PC-3 (cell line): ENCODE results near the gene RELL1. TPM values are rescaled to one million over a fixed set of nuclear protein-coding genes. Genes with fewer than 3 reads are reported as not detected.
A peak's percentile ranks its signal among the peaks of the same experiment; 100 is the strongest.

Source experiments
- ATAC-seq: fragments of 200-7000 bp; cut with Tn5 transposase; 2 replicates; pipeline ENCODE4 v1.9.1; 2020; ENCODE audit warnings: mild to moderate bottlenecking, moderate library complexity
- BruUV-seq: library from RNA; stranded (reverse); fragments of 400-500 nt; replicated peaks from 2 replicates; lab custom pipeline; 2021; lab: Mats Ljungman, UMichigan
- CTCF ChIA-PET: fragments of 300-600 bp; sonication (Branson Sonifier 250); formaldehyde crosslinking; loops from one replicate; lab custom pipeline; 2022; ENCODE audit warnings: antibody characterized with exemption; lab: Charles Lee
- POLR2A ChIA-PET: fragments of 300-600 bp; sonication (Branson Sonifier 250); formaldehyde crosslinking; loops from one replicate; lab custom pipeline; 2022; ENCODE audit warnings: antibody characterized with exemption; ENCODE audit not compliant: unreplicated experiment; lab: Charles Lee
- DNase-seq: peaks from one replicate; pipeline ENCODE4 v3.0.0-alpha.2; 2015
- H2AFZ ChIP-seq: fragments of 300-600 bp; sonication (generic); 2 replicates; pipeline ENCODE4 v1.6.0; 2016; ENCODE audit warnings: antibody characterized with exemption, low read length
- H3F3A ChIP-seq: fragments of 300-600 bp; sonication (generic); one replicate; pipeline ENCODE4 v1.6.0; 2017; ENCODE audit warnings: antibody characterized with exemption, low read length, control low read depth, mild to moderate bottlenecking; ENCODE audit not compliant: unreplicated experiment
- H3K27ac ChIP-seq: fragments of 300-600 bp; sonication (generic); 2 replicates; pipeline ENCODE4 v1.5.1; 2016; ENCODE audit warnings: mild to moderate bottlenecking, low read length
- H3K27me3 ChIP-seq: fragments of 300-600 bp; sonication (generic); 2 replicates; pipeline ENCODE4 v1.6.1; 2016; ENCODE audit warnings: low read length, mixed read lengths
- H3K36me3 ChIP-seq: fragments of 300-600 bp; sonication (generic); 2 replicates; pipeline ENCODE4 v1.6.1; 2016; ENCODE audit warnings: low read depth, mixed run types, low read length, mixed read lengths
- H3K4me1 ChIP-seq: fragments of 300-600 bp; sonication (generic); 2 replicates; pipeline ENCODE4 v1.5.1; 2016; ENCODE audit warnings: low read length; ENCODE audit not compliant: insufficient read depth
- H3K4me2 ChIP-seq: fragments of 300-600 bp; sonication (generic); 2 replicates; pipeline ENCODE4 v1.6.0; 2016; ENCODE audit warnings: low read length
- H3K4me3 ChIP-seq: fragments of 300-600 bp; sonication (generic); 2 replicates; pipeline ENCODE4 v1.5.1; 2016; ENCODE audit warnings: mild to moderate bottlenecking, low read length, mixed read lengths
- H3K79me2 ChIP-seq: fragments of 300-600 bp; sonication (generic); 2 replicates; pipeline ENCODE4 v1.6.1; 2017; ENCODE audit warnings: low read length, mixed read lengths
- H3K9ac ChIP-seq: fragments of 300-600 bp; sonication (generic); 2 replicates; pipeline ENCODE4 v1.6.0; 2016; ENCODE audit warnings: mild to moderate bottlenecking, low read length
- H3K9me2 ChIP-seq: fragments of 300-600 bp; sonication (generic); replicated peaks from 2 replicates; pipeline ENCODE4 v1.6.1; 2016; ENCODE audit warnings: mixed run types, low read length, mixed read lengths
- H3K9me3 ChIP-seq: fragments of 300-600 bp; sonication (generic); 2 replicates; pipeline ENCODE4 v1.6.1; 2016; ENCODE audit warnings: low read length, mixed read lengths
- H4K20me1 ChIP-seq: fragments of 300-600 bp; sonication (generic); 2 replicates; pipeline ENCODE4 v1.6.1; 2016; ENCODE audit warnings: low read length, mixed read lengths
- CTCF ChIP-seq: fragments of 300-600 bp; sonication (generic); conservative IDR thresholded peaks from 2 replicates; pipeline ENCODE4 v1.5.1; 2017; ENCODE audit warnings: antibody characterized with exemption, low read depth, mild to moderate bottlenecking, low read length
- EZH2 ChIP-seq: fragments of 300-600 bp; sonication (generic); IDR thresholded peaks from one replicate; pipeline ENCODE4 v1.6.1; 2017; ENCODE audit warnings: antibody characterized with exemption, mild to moderate bottlenecking, low read length; ENCODE audit not compliant: unreplicated experiment
- EZH2phosphoT487 ChIP-seq: fragments of 300-600 bp; sonication (generic); IDR thresholded peaks from 2 replicates; pipeline ENCODE4 v1.6.1; 2018; ENCODE audit warnings: mild to moderate bottlenecking, antibody characterized with exemption, low read length, borderline replicate concordance
- intact Hi-C: fragments of 100-400 bp; cut with micrococcal nuclease; formaldehyde crosslinking; loops from 2 replicates; pipeline ENCODE4 v1.9.0; 2023
- total RNA-seq: library from RNA; depleted of rRNA; stranded (reverse); fragments of >200 nt; gene quantifications from 2 replicates; pipeline ENCODE4 v1.2.3, GENCODE V29; 2014

The RELL1 gene
- total RNA-seq, 1 experiment from 2014 or later, result 14.6 TPM

- peaks cover 9% of the 10 kb centered on the region; the same call in 1 of the 2 replicates for H3K4me1 ChIP-seq
- POLR2A ChIA-PET, result no interaction called here
- ATAC-seq (no peak), DNase-seq (no peak)
- TF ChIP-seq EZH2phosphoT487 (no peak), EZH2 (no peak), CTCF (no peak)
- H3K27me3 ChIP-seq, result no peaks in the 10 kb centered on the region
- no peaks in the 10 kb centered on the region for H3K79me2 ChIP-seq
- H3K9me3 ChIP-seq, result no peaks in the 10 kb centered on the region
- H3K9me2 ChIP-seq, result no peaks in the 10 kb centered on the region
- CTCF ChIA-PET, result no interaction called here
- intact Hi-C loops, result no loop called here
- no peaks in the 10 kb centered on the region for H3K36me3 ChIP-seq
- no peak overlapping the region for H3K27ac ChIP-seq
- H4K20me1 ChIP-seq, result no peaks in the 10 kb centered on the region
- no peaks in the 10 kb centered on the region for H3F3A ChIP-seq
- H3K4me2 ChIP-seq, result no peak overlapping the region
- BruUV-seq, result no TSS peak
- H2AFZ ChIP-seq, result no peak overlapping the region
- H3K9ac ChIP-seq, result no peak overlapping the region
- no peak overlapping the region for H3K4me3 ChIP-seq
Measured at GRCh38 chr4:37721995-37722638, 35.9 kb upstream of the RELL1 start.

DNA sequence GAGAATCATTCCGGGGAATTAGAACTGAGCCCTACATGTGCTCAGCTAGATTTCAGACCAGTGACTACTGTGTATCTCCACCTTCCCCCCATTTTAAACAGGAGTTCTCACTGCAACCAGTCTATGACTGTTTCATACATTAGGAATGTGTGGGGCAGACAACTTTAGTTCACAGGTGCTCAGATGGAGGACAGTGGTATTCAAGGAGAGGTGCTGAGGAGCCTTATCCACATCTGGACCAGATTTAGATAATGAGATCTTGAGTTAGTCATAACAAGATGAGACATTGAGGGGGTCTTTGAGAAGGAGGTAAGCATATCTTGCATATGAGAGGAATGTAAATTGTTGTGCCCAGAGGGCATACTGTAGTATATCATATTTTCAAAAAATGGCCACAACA lies 32.8 kb upstream of the RELL1 start:
- Histone ChIP-seq H3K27me3 (no peaks in the 10 kb centered on the region), H3K9me2 (no peaks in the 10 kb centered on the region), H3K79me2 (no peaks in the 10 kb centered on the region), H4K20me1 (no peaks in the 10 kb centered on the region), H3K27ac (no peak overlapping the region), H2AFZ (no peak overlapping the region), H3K36me3 (no peaks in the 10 kb centered on the region), H3K9me3 (no peaks in the 10 kb centered on the region), H3K9ac (no peak overlapping the region), H3F3A (no peaks in the 10 kb centered on the region), H3K4me3 (no peak overlapping the region), H3K4me2 (no peak overlapping the region), H3K4me1 (peaks cover 9% of the 10 kb centered on the region; the same call in 1 of the 2 replicates)
- intact Hi-C loops, result no loop called here
- ATAC-seq (no peak), DNase-seq (peak; percentile 11)
- POLR2A ChIA-PET, result no interaction called here
- TF ChIP-seq CTCF (no peak), EZH2 (no peak), EZH2phosphoT487 (no peak)
- no TSS peak for BruUV-seq
- CTCF ChIA-PET, result no interaction called here

- H3K9ac ChIP-seq, result no peak overlapping the region
- ATAC-seq (peak; percentile 38; the same call in 1 of the 2 replicates), DNase-seq (peak; percentile 52)
- H3K4me3 ChIP-seq, result no peak overlapping the region
- ChIA-PET CTCF (no interaction called here), POLR2A (interaction anchor here (0.6 kb wide), 1 partner anchor 328 kb away, joined by 3 read pairs; no protein-coding TSS in a partner anchor)
- no peaks in the 10 kb centered on the region for H4K20me1 ChIP-seq
- intact Hi-C loops, result no loop called here
- H3K27me3 ChIP-seq, result 0 out of 2 replicates have a peak, but pooled peaks cover under 1% of the 10 kb centered on the region
- no peaks in the 10 kb centered on the region for H3K79me2 ChIP-seq
- no TSS peak for BruUV-seq
- H3K9me3 ChIP-seq, result no peaks in the 10 kb centered on the region
- H3K9me2 ChIP-seq, result no peaks in the 10 kb centered on the region
- no peak overlapping the region for H3K27ac ChIP-seq
- H3K4me1 ChIP-seq, result peaks cover 9% of the 10 kb centered on the region; the same call in 1 of the 2 replicates
- no peak overlapping the region for H2AFZ ChIP-seq
- no peak overlapping the region for H3K4me2 ChIP-seq
- TF ChIP-seq EZH2phosphoT487 (no peak), CTCF (no peak), EZH2 (no peak)
- H3K36me3 ChIP-seq, result no peaks in the 10 kb centered on the region
- H3F3A ChIP-seq, result no peaks in the 10 kb centered on the region
Measured at GRCh38 chr4:37717576-37717975, 31.4 kb upstream of the RELL1 start.
